ENCODE measurements around the gene SPTLC3. TPM values are rescaled to one million over a fixed set of nuclear protein-coding genes. Genes with fewer than 3 reads are reported as not detected.

SPTLC3 gene
- total RNA-seq, 4 donors from 2014 or later = 9.2 to 17.1 (median 13.9) TPM

DNA sequence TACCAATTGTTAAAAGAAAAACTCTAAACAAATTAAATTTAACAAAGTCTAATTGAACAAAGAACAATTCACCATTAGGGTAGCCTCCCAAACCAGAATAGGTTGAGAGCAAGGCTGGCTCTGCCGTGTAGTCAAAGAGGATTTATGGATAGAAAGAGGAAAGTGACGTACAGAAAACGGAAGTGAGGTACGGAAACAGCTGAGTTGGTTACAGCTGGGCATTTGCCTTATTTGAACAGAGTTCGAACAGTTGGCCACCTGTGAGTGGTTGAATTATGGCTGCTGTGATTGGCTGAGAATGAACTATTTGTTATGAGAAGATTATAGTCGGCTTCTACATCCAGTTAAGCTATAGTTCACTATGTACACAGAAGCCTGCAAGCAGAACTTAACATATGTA lies 193.8 kb downstream of the SPTLC3 start:
- WGBS, 2 donors = 52 to 58% methylated on average over 6 of the region's 6 CpGs
- H3K36me3 ChIP-seq = no peaks in the 10 kb centered on the region
- TF ChIP-seq, protein P1, sequence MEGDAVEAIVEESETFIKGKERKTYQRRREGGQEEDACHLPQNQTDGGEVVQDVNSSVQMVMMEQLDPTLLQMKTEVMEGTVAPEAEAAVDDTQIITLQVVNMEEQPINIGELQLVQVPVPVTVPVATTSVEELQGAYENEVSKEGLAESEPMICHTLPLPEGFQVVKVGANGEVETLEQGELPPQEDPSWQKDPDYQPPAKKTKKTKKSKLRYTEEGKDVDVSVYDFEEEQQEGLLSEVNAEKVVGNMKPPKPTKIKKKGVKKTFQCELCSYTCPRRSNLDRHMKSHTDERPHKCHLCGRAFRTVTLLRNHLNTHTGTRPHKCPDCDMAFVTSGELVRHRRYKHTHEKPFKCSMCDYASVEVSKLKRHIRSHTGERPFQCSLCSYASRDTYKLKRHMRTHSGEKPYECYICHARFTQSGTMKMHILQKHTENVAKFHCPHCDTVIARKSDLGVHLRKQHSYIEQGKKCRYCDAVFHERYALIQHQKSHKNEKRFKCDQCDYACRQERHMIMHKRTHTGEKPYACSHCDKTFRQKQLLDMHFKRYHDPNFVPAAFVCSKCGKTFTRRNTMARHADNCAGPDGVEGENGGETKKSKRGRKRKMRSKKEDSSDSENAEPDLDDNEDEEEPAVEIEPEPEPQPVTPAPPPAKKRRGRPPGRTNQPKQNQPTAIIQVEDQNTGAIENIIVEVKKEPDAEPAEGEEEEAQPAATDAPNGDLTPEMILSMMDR (IDR thresholded peaks at IDR 0.05) = no peak
- TF ChIP-seq POLR2A (IDR thresholded peaks at IDR 0.05) (no peak), EP300 (IDR thresholded peaks at IDR 0.05) (no peak)

DNA sequence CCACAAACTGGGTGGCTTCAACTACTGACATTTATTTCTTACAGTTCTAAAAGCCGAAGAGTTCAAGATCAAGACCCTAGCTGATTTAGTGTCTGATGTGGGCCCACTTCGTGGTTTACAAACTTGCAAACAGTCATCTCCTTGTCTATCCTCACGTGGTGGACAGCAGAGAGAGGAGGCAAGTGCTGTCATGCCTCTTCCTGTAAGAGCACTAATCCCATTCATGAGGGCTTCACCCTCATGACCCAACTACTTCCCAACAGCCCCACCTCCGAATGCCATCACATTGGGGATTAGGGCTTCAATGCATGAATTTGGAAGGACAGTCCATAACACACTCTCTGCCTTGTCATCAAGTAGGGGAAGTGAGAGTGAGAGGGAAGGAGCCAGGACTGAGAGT lies 196.7 kb downstream of the SPTLC3 start:
- H3K9me3 ChIP-seq = no peaks in the 10 kb centered on the region
- DNase-seq (ENCODE audit: low spot score in 2 of 2) = no peak
- H3K36me3 ChIP-seq = no peaks in the 10 kb centered on the region
- H3K27me3 ChIP-seq = no peaks in the 10 kb centered on the region
- no peaks in the 10 kb centered on the region for H3K4me1 ChIP-seq
- WGBS, 2 donors = 62 to 82% methylated on average over 4 of the region's 4 CpGs
- no peak overlapping the region for H3K4me3 ChIP-seq
- TF ChIP-seq POLR2A (IDR thresholded peaks at IDR 0.05) = no peak
- no peak for TF ChIP-seq EP300 (IDR thresholded peaks at IDR 0.05)
- TF ChIP-seq, protein P1 (IDR thresholded peaks at IDR 0.05) = no peak
- H3K27ac ChIP-seq = no peak overlapping the region

More for the DNA sequence above, 193.8 kb downstream of the SPTLC3 start:
- DNase-seq (ENCODE audit: low spot score in 2 of 2) = no peak
- no peak overlapping the region for H3K27ac ChIP-seq
- no peaks in the 10 kb centered on the region for H3K9me3 ChIP-seq
- no peaks in the 10 kb centered on the region for H3K27me3 ChIP-seq
- H3K4me1 ChIP-seq = no peaks in the 10 kb centered on the region
- no peak overlapping the region for H3K4me3 ChIP-seq

DNA sequence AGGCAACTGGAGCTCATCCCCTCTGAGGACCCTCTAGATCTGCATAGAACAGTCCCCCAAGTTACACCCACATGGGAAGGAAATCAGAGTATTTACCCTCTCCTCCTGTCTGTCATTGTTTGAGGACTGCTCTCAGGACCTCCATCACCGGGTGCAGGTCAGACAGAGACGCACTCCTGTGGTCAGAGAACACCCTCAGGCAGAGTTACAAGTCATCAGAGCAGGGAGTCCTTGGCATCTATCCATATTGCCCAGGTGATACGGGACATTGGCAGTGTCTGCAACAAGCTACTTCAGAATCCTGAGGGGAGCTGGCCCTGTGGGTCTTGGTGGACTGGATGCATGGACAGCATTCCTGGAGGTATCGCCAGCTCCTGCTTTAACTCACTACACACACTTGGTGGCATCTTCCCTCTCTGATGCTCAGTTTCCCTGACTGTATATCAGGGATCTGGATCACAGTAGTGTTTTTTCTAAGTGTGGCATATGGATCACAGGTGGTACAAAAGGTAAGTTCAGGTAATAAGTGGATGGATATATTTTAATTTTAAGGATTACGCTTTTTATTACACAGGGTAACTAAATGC lies 197.2 kb downstream of the SPTLC3 start:
- DNase-seq (ENCODE audit: low spot score in 2 of 2) = no peak
- Histone ChIP-seq H3K9me3 (no peaks in the 10 kb centered on the region), H3K4me3 (no peak overlapping the region), H3K4me1 (no peaks in the 10 kb centered on the region), H3K27me3 (no peaks in the 10 kb centered on the region), H3K27ac (no peak overlapping the region), H3K36me3 (no peaks in the 10 kb centered on the region)
- TF ChIP-seq, protein P1 (IDR thresholded peaks at IDR 0.05) = no peak
- no peak for TF ChIP-seq EP300 (IDR thresholded peaks at IDR 0.05)
- TF ChIP-seq POLR2A (IDR thresholded peaks at IDR 0.05) = no peak
- 88 to 91% methylated on average over 5 of the region's 5 CpGs for WGBS, 2 donors

DNA sequence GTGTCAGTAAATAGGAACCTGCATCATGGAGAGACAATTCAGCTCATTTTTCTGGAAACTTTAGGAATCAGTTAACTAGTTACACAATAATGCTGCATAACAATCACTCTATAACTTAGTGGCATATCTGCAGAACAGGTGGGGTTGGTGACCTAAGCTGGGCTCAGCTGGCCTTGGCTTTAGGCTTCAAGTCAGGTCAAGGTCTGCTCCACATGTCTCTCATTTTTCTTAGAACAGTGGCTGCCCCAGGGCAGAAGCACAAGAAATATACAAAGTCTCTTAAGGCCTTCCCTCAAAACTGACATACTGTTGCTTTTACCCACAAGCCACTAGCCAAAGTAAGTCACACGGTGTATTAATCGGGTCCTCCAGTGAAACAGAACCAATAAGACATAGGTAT lies 198.2 kb downstream of the SPTLC3 start:
- no peaks in the 10 kb centered on the region for H3K27me3 ChIP-seq
- no peaks in the 10 kb centered on the region for H3K36me3 ChIP-seq
- no peak overlapping the region for H3K4me3 ChIP-seq
- 96 to 97% methylated on average over 2 of the region's 2 CpGs for WGBS, 2 donors
- H3K4me1 ChIP-seq = no peaks in the 10 kb centered on the region
- TF ChIP-seq, protein P1 (IDR thresholded peaks at IDR 0.05) = no peak
- no peak for TF ChIP-seq EP300 (IDR thresholded peaks at IDR 0.05)
- no peak for TF ChIP-seq POLR2A (IDR thresholded peaks at IDR 0.05)
- no peak overlapping the region for H3K27ac ChIP-seq
- H3K9me3 ChIP-seq = no peaks in the 10 kb centered on the region
- DNase-seq (ENCODE audit: low spot score in 2 of 2) = no peak

DNA sequence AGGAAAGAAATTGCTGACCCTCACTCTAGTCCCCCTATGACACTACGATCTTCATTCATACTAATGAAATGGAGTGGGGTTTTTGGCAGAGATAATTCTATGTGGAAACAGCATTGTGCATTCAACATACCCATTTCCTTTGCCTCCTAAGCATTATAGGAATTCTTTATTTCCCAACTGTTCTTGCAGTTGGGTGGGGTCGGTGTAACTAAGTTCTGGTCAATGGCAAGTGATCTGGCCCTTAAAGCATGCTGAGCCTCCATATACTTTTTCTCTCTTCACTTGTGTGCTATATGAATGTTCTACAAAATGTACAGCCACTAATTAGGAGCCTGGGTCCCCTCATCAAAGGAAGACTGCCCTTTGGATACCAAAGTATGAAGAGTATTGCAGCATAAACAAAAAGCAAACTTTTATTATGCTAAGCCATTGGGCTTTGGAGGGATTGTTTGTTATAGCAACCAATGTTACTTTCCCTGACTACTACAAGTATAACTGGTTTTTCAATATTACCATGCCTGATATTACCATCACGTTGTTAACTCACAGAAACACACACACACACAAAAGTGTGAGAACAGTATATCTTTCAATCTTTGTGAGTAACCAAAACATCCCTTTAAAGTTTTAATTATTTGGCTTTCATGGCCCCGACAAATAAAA lies 203.3 kb downstream of the SPTLC3 start:
- Histone ChIP-seq H3K36me3 (no peaks in the 10 kb centered on the region), H3K4me3 (no peak overlapping the region), H3K27me3 (peaks cover 0 to 15% of the 10 kb centered on the region in 2 donors), H3K27ac (no peak overlapping the region), H3K9me3 (no peaks in the 10 kb centered on the region), H3K4me1 (no peaks in the 10 kb centered on the region)
- no peak for TF ChIP-seq EP300 (IDR thresholded peaks at IDR 0.05)
- no peak for TF ChIP-seq POLR2A (IDR thresholded peaks at IDR 0.05)
- TF ChIP-seq, protein P1 (IDR thresholded peaks at IDR 0.05) = no peak
- DNase-seq (ENCODE audit: low spot score in 2 of 2) = no peak
- 77 to 91% methylated on average over 4 of the region's 4 CpGs for WGBS, 2 donors

Measured in tibial nerve (tissue), 4 donors.